Neuronal stem cell (in vitro differentiated cells): ENCODE data around the gene PNMA8C.
A peak's percentile ranks its signal among the peaks of the same experiment; 100 is the strongest.
"Not testable (repeated sequence)": the region's sequence is repeated elsewhere in the genome, so short reads cannot be mapped to it uniquely, and the experiment has no call there.

Experiments
- DNase-seq: peaks from one replicate; pipeline ENCODE4 v3.0.0-alpha.2; 2013; ENCODE audit warnings: low spot score
- H2AFZ ChIP-seq: one replicate; pipeline ENCODE4 v1.6.1; 2013; ENCODE audit warnings: mild to moderate bottlenecking, low read length, inconsistent platforms
- H2AK5ac ChIP-seq: 2 replicates; pipeline ENCODE4 v1.6.1; 2013; ENCODE audit warnings: low read depth, mild to moderate bottlenecking, inconsistent platforms, low read length, moderate library complexity, mixed read lengths
- H2BK120ac ChIP-seq: 2 replicates; pipeline ENCODE4 v1.6.1; 2013; ENCODE audit warnings: low read depth, mild to moderate bottlenecking, inconsistent platforms, low read length, moderate library complexity, mixed read lengths
- H2BK12ac ChIP-seq: one replicate; pipeline ENCODE4 v1.6.1; 2013; ENCODE audit warnings: low read length, inconsistent platforms
- H2BK15ac ChIP-seq: 2 replicates; pipeline ENCODE4 v1.6.1; 2013; ENCODE audit warnings: mild to moderate bottlenecking, low read length, inconsistent platforms, mixed read lengths
- H2BK5ac ChIP-seq: one replicate; pipeline ENCODE4 v1.6.1; 2013; ENCODE audit warnings: inconsistent platforms, mild to moderate bottlenecking, low read length, moderate library complexity
- H3K14ac ChIP-seq: one replicate; pipeline ENCODE4 v1.6.1; 2013; ENCODE audit warnings: low read length, inconsistent platforms
- H3K18ac ChIP-seq: 2 replicates; pipeline ENCODE4 v1.6.1; 2013; ENCODE audit warnings: low read length, inconsistent platforms
- H3K23ac ChIP-seq: 2 replicates; pipeline ENCODE4 v1.6.1; 2013; ENCODE audit warnings: low read depth, mild to moderate bottlenecking, mixed read lengths, low read length, inconsistent platforms; ENCODE audit not compliant: poor library complexity
- H3K27ac ChIP-seq: replicated peaks from 3 replicates; pipeline ENCODE4 v1.5.1; 2013; ENCODE audit warnings: low read length, inconsistent platforms
- H3K27me3 ChIP-seq, 3 experiments: 2 replicates each; pipeline ENCODE4 v1.6.1; 2013; ENCODE audit warnings: low read length in 3 of 3, mild to moderate bottlenecking in 2 of 3, inconsistent platforms in 1 of 3, low read depth in 1 of 3, mixed read lengths in 1 of 3, moderate library complexity in 1 of 3; ENCODE audit not compliant: control insufficient read depth in 3 of 3, insufficient read depth in 3 of 3
- H3K36me3 ChIP-seq, 2 donors: replicated peaks in 1 of 2; 2 replicates each; pipeline ENCODE4 v1.6.1; 2013; ENCODE audit warnings: low read length in 2 of 2; ENCODE audit not compliant: control insufficient read depth in 2 of 2, insufficient read depth in 2 of 2
- H3K4ac ChIP-seq: 2 replicates; pipeline ENCODE4 v1.6.1; 2013; ENCODE audit warnings: inconsistent platforms, mild to moderate bottlenecking, low read length, moderate library complexity
- H3K4me1 ChIP-seq, 2 donors: 1 replicate in 1 of 2; 2 replicates in 1 of 2; pipeline ENCODE4 v1.6.1; 2013; ENCODE audit warnings: low read length in 2 of 2, low read depth in 1 of 2; ENCODE audit not compliant: control insufficient read depth in 2 of 2, insufficient read depth in 1 of 2
- H3K4me2 ChIP-seq: one replicate; pipeline ENCODE4 v1.6.1; 2013; ENCODE audit warnings: mild to moderate bottlenecking, low read length, inconsistent platforms; ENCODE audit not compliant: insufficient read depth, poor library complexity, severe bottlenecking
- H3K4me3 ChIP-seq, 2 donors: 2 replicates each; pipeline ENCODE4 v1.5.1; 2013; ENCODE audit warnings: low read length in 2 of 2, mild to moderate bottlenecking in 2 of 2, inconsistent platforms in 1 of 2, moderate library complexity in 1 of 2
- H3K79me1 ChIP-seq: one replicate; pipeline ENCODE4 v1.6.1; 2013; ENCODE audit warnings: low read depth, mild to moderate bottlenecking, inconsistent platforms, low read length, moderate library complexity
- H3K9ac ChIP-seq: one replicate; pipeline ENCODE4 v1.6.1; 2013; ENCODE audit warnings: mild to moderate bottlenecking, low read depth, low read length, inconsistent platforms; ENCODE audit not compliant: poor library complexity
- H3K9me3 ChIP-seq, 2 donors: replicated peaks in 1 of 2; 2 replicates each; pipeline versions ENCODE3 to v1.6.1; 2013; ENCODE audit warnings: low read length in 2 of 2, mild to moderate bottlenecking in 2 of 2, inconsistent platforms in 1 of 2, low read depth in 1 of 2, mixed read lengths in 1 of 2, moderate library complexity in 1 of 2; ENCODE audit not compliant: control insufficient read depth in 2 of 2, insufficient read depth in 1 of 2
- H4K8ac ChIP-seq: one replicate; pipeline ENCODE4 v1.6.1; 2013; ENCODE audit warnings: low read depth, mild to moderate bottlenecking, inconsistent platforms, low read length, moderate library complexity
- H4K91ac ChIP-seq: one replicate; pipeline ENCODE4 v1.6.1; 2013; ENCODE audit warnings: low read length, low read depth, mild to moderate bottlenecking, inconsistent platforms; ENCODE audit not compliant: poor library complexity
- WGBS, 2 donors: extraction: QIAGEN DNeasy Blood & Tissue Kit; methylation state at CpG; one replicate each; pipeline ENCODE4 v1.1.7; 2013; ENCODE audit warnings: missing lambda C conversion rate in 2 of 2, mixed read lengths in 1 of 2; ENCODE audit not compliant: insufficient read length in 2 of 2, insufficient replicate concordance in 1 of 2; ENCODE audit errors: extremely low coverage in 2 of 2; 5-methylcytosine and 5-hydroxymethylcytosine counted together

PNMA8C gene

GRCh38 chr19:46446021-46446420 lies 17.3 kb upstream of the PNMA8C start:
- Histone ChIP-seq H2BK5ac (no peak overlapping the region), H2BK120ac (no peak overlapping the region), H3K4me2 (no peak overlapping the region), H2BK12ac (no peak overlapping the region), H4K8ac (no peak overlapping the region), H3K27ac (no peak overlapping the region), H3K9me3 (peaks cover 0 to 8% of the 10 kb centered on the region in 2 donors), H3K4me1 (no peaks in the 10 kb centered on the region), H3K27me3 (no peaks in the 10 kb centered on the region), H3K4me3 (no peak overlapping the region), H2AFZ (no peak overlapping the region), H3K18ac (no peak overlapping the region), H4K91ac (no peak overlapping the region), H3K4ac (no peak overlapping the region), H3K14ac (no peak overlapping the region), H2BK15ac (no peak overlapping the region), H3K23ac (no peak overlapping the region), H3K79me1 (no peaks in the 10 kb centered on the region), H3K9ac (no peak overlapping the region), H2AK5ac (no peak overlapping the region), H3K36me3 (no peaks in the 10 kb centered on the region)
- DNase-seq = no peak
- no CpG with 5 or more reads among the region's 15 CpGs for WGBS, 2 donors

- Histone ChIP-seq H3K4ac (no peak overlapping the region), H3K4me3 (no peak overlapping the region)
- DNase-seq = no peak
These were observed 14.2 kb upstream of the PNMA8C start for GRCh38 chr19:46442808-46443450.

GRCh38 chr19:46441866-46442265 lies 13.1 kb upstream of the PNMA8C start:
- Histone ChIP-seq H2AK5ac (no peak overlapping the region), H4K91ac (no peak overlapping the region), H4K8ac (no peak overlapping the region), H3K27me3 (no peaks in the 10 kb centered on the region), H2BK5ac (no peak overlapping the region), H2BK120ac (no peak overlapping the region), H3K4me2 (no peak overlapping the region), H3K79me1 (no peaks in the 10 kb centered on the region), H2BK15ac (no peak overlapping the region), H3K9me3 (no peaks in the 10 kb centered on the region), H3K4ac (no peak overlapping the region), H3K27ac (no peak overlapping the region), H3K4me3 (no peak overlapping the region), H3K36me3 (no peaks in the 10 kb centered on the region), H3K23ac (no peak overlapping the region), H3K18ac (no peak overlapping the region), H3K4me1 (no peaks in the 10 kb centered on the region), H3K14ac (no peak overlapping the region), H2BK12ac (no peak overlapping the region), H2AFZ (peak overlapping the region; percentile 59), H3K9ac (no peak overlapping the region)
- DNase-seq = no peak
- WGBS, 2 donors = no CpG with 5 or more reads among the region's 1 CpG

More at GRCh38 chr19:46442808-46443450, 14.2 kb upstream of the PNMA8C start:
- H3K18ac ChIP-seq = no peak overlapping the region
- no peak overlapping the region for H3K9ac ChIP-seq
- peak overlapping the region; percentile 40 for H2AFZ ChIP-seq
- H2BK5ac ChIP-seq = no peak overlapping the region
- H2AK5ac ChIP-seq = no peak overlapping the region
- no peaks in the 10 kb centered on the region for H3K27me3 ChIP-seq
- H3K4me2 ChIP-seq = no peak overlapping the region
- H4K8ac ChIP-seq = no peak overlapping the region
- WGBS, 2 donors = no CpG with 5 or more reads among the region's 8 CpGs
- no peaks in the 10 kb centered on the region for H3K79me1 ChIP-seq
- no peak overlapping the region for H2BK120ac ChIP-seq
- H4K91ac ChIP-seq = no peak overlapping the region
- H3K14ac ChIP-seq = no peak overlapping the region
- H2BK15ac ChIP-seq = no peak overlapping the region
- H3K27ac ChIP-seq = no peak overlapping the region
- no peaks in the 10 kb centered on the region for H3K4me1 ChIP-seq
- H3K36me3 ChIP-seq = no peaks in the 10 kb centered on the region
- no peak overlapping the region for H3K23ac ChIP-seq
- no peaks in the 10 kb centered on the region for H3K9me3 ChIP-seq
- no peak overlapping the region for H2BK12ac ChIP-seq

GRCh38 chr19:46435689-46436088 lies 7.0 kb upstream of the PNMA8C start:
- not testable (repeated sequence) for H3K27ac ChIP-seq, H3K9ac ChIP-seq, H3K36me3 ChIP-seq, H3K4ac ChIP-seq, H3K4me3 ChIP-seq, H4K91ac ChIP-seq, H2AK5ac ChIP-seq, H4K8ac ChIP-seq, H3K9me3 ChIP-seq, H3K79me1 ChIP-seq, H3K4me2 ChIP-seq, H2BK120ac ChIP-seq, H3K14ac ChIP-seq, H2BK5ac ChIP-seq, H3K23ac ChIP-seq, H3K27me3 ChIP-seq, H2BK12ac ChIP-seq, H3K18ac ChIP-seq, H2BK15ac ChIP-seq, DNase-seq, H2AFZ ChIP-seq, H3K4me1 ChIP-seq
- WGBS, 2 donors = no CpG with 5 or more reads among the region's 4 CpGs
